Chondrocyte (in vitro differentiated cells): ENCODE results near the gene LAMB4. TPM values are rescaled to one million over a fixed set of nuclear protein-coding genes. Genes with fewer than 3 reads are reported as not detected.

ENCODE experiments used
- DNase-seq: peaks from one replicate; pipeline ENCODE4 v3.0.0; 2021; ENCODE audit warnings: mixed read lengths, low spot score
- H3K27ac Mint-ChIP-seq: one replicate; pipeline ENCODE4 v1.8.0; 2021; ENCODE audit warnings: mild to moderate bottlenecking, moderate library complexity, mixed read lengths; ENCODE audit not compliant: unreplicated experiment
- H3K27me3 Mint-ChIP-seq: 2 replicates; pipeline ENCODE4 v1.8.0; 2021; ENCODE audit warnings: low read depth, mixed read lengths
- H3K36me3 Mint-ChIP-seq: 2 replicates; pipeline ENCODE4 v1.8.0; 2021; ENCODE audit warnings: low read depth, mixed read lengths
- H3K4me1 Mint-ChIP-seq: 2 replicates; pipeline ENCODE4 v1.8.0; 2021; ENCODE audit warnings: low read depth, mild to moderate bottlenecking, mixed read lengths
- H3K4me3 Mint-ChIP-seq: one replicate; pipeline ENCODE4 v1.8.0; 2021; ENCODE audit warnings: mild to moderate bottlenecking, moderate library complexity, mixed read lengths; ENCODE audit not compliant: unreplicated experiment
- H3K9me3 Mint-ChIP-seq: 2 replicates; pipeline ENCODE4 v1.8.0; 2021; ENCODE audit warnings: low read depth, mixed read lengths
- CTCF ChIP-seq: fragments of 200-600 bp; sonication (generic); IDR thresholded peaks from 2 replicates; pipeline ENCODE4 v1.5.0; 2021; ENCODE audit warnings: antibody characterized with exemption, mild to moderate bottlenecking, moderate library complexity
- total RNA-seq: library from RNA; stranded (reverse); gene quantifications from 3 replicates; pipeline ENCODE4 v1.2.1, GENCODE V29; 2021

LAMB4 gene
- total RNA-seq, 1 donor from 2014 or later = not detected

- Mint-ChIP-seq H3K27me3 (no peaks in the 10 kb centered on the region), H3K4me3 (no peak overlapping the region), H3K36me3 (peaks cover 4% of the 10 kb centered on the region), H3K4me1 (peaks cover 37% of the 10 kb centered on the region), H3K27ac (no peak overlapping the region), H3K9me3 (peaks cover 8% of the 10 kb centered on the region)
- DNase-seq = no peak
- TF ChIP-seq CTCF = no peak
Observed at GRCh38 chr7:108083980-108084379, 46.2 kb downstream of the LAMB4 start.

DNA sequence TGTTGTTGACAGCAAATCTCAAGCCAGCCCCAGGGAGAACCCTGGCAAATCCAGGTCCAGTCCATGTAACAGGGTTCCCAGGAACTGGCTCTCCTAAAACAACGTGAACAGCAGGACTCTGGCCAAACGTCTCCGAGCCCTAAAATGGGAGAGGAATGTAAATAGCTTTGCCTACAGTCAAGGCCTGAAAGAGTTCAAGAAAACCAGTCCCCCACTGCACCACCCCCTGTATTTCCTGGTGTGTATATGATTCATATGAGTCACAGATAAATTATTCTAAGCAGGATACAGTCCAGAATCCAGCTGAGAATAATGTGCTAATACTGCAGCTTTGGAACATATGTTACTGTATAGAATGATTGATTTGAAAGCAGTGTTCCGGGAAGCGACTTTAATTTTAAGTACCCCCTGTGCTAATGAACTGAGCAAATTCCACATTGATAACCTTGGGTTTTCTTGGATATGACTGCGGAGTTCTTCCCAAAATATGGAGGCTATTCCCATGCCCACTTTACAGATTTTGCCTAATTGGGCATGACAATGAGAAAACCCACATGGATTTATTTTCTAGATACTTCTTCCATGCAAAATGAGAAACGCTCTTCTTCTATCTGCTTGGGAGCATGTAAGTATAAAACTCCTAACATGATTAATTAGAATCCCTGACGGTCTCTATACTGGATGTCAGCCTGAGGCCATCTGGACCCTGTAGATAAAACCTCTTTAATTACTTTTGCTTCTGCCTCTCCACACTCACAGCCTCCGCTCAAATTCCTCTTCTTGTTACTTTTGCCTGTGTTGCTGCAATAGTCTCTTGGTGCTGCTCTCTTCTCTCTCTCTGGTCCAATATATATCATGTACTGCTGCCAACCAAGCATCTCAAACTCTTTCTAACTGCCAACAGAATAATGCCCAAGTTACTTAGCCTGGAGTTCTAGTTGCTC lies 50.2 kb downstream of the LAMB4 start:
- peaks cover 4% of the 10 kb centered on the region for H3K36me3 Mint-ChIP-seq
- no peak for TF ChIP-seq CTCF
- DNase-seq = no peak
- peaks cover 8% of the 10 kb centered on the region for H3K9me3 Mint-ChIP-seq
- no peaks in the 10 kb centered on the region for H3K27me3 Mint-ChIP-seq
- H3K4me1 Mint-ChIP-seq = peaks cover 55% of the 10 kb centered on the region
- peak overlapping the region; percentile 26 for H3K4me3 Mint-ChIP-seq
- peak overlapping the region; percentile 91 for H3K27ac Mint-ChIP-seq

DNA sequence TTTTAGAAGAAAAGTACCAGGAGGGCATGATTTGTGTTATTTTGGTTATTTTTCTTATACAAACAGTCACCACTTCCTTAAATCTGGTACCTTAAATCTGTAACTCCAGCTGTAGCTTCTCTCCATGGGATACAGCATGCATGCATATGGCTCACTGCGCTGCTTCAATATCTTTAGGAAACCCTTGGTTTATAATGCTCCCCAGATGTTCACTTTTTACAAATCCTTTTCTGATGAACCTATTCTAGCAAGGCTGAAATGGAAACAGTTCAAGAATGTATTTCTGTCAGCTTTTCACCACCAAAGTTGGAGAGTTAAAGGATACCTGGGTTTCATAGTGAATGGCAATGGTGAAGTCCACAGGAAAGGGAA lies 50.9 kb downstream of the LAMB4 start:
- peak overlapping the region; percentile 26 for H3K4me3 Mint-ChIP-seq
- H3K36me3 Mint-ChIP-seq = peaks cover 4% of the 10 kb centered on the region
- peak overlapping the region; percentile 91 for H3K27ac Mint-ChIP-seq
- DNase-seq = no peak
- peaks cover 52% of the 10 kb centered on the region for H3K4me1 Mint-ChIP-seq
- no peaks in the 10 kb centered on the region for H3K27me3 Mint-ChIP-seq
- TF ChIP-seq CTCF = no peak
- peaks cover 8% of the 10 kb centered on the region for H3K9me3 Mint-ChIP-seq

DNA sequence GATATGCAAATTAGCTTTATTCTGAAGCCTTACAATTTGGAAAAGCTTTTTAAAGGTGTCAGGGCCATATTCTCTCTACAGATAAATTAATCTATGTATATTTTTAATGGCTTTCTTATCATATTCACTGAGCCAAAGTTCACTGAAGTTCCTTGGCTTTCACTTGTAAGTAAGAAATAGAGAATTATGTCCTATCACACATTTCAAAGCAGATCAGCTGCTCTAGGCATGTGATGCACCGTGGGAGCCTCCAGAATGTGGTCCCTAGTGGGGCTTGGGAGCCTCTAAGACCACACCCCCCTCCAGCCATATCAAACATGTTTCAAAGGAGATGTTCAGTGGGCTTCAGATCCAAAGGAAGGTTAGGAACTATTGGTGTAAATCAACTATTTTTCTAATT lies 51.5 kb downstream of the LAMB4 start:
- peaks cover 46% of the 10 kb centered on the region for H3K4me1 Mint-ChIP-seq
- no peak overlapping the region for H3K4me3 Mint-ChIP-seq
- TF ChIP-seq CTCF = no peak
- H3K27ac Mint-ChIP-seq = peak overlapping the region; percentile 91
- DNase-seq = no peak
- H3K27me3 Mint-ChIP-seq = no peaks in the 10 kb centered on the region
- H3K9me3 Mint-ChIP-seq = peaks cover 8% of the 10 kb centered on the region
- H3K36me3 Mint-ChIP-seq = peaks cover 4% of the 10 kb centered on the region

DNA sequence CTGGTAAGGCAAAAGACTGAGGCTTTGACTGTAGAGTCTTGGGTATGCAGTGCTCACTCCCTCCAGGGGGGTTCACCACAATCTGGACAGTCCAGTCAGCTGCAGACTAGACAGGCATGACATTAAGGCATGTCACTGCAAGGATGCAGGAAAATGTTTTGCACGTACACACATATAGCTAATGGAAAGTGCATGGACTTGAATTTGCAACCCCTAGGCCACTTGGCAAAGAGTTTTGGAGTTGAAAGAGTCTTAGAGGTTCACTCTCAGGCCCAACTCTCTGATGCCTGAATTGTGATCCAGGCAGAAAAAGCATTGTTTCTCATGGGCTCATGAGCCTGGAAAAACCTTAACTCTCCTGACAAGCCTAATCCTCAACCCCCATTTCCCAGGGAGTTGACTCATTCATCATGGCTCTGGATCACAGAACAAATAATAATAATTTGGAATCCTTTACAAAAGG lies 51.9 kb downstream of the LAMB4 start:
- Mint-ChIP-seq H3K4me1 (peaks cover 46% of the 10 kb centered on the region), H3K9me3 (peaks cover 8% of the 10 kb centered on the region), H3K27me3 (no peaks in the 10 kb centered on the region), H3K4me3 (no peak overlapping the region), H3K36me3 (peaks cover 4% of the 10 kb centered on the region), H3K27ac (peak overlapping the region; percentile 81)
- no peak for TF ChIP-seq CTCF
- no peak for DNase-seq
